ENCODE measurements around the gene SHKBP1. TPM values are rescaled to one million over a fixed set of nuclear protein-coding genes. Genes with fewer than 3 reads are reported as not detected.
"Not testable (repeated sequence)": the region's sequence is repeated elsewhere in the genome, so short reads cannot be mapped to it uniquely, and the experiment has no call there.

Gene SHKBP1
- total RNA-seq, 4 donors from 2014 or later, result 37.0 to 87.5 (median 47.8) TPM

DNA sequence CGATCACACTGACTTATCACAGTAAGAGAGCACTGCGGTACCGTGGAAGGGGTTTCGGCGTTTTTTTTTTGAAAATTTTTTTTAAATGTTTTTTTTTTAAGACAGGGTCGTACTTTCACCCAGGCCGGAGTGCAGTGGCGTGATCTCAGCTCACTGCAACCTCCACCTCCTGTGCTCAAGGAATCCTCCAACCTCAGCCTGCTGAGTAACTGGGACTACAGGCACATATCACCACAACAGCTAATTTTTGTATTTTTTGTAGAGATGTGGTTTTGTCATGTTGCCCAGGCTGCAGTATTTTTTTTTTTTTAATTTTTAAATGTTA, 43.5 kb downstream of the SHKBP1 start:
- DNase-seq (ENCODE audit: low spot score) (no peak), ATAC-seq (ENCODE audit: low FRiP score) (no peak)
- TF ChIP-seq CTCF (IDR thresholded peaks at IDR 0.05), result no peak

DNA sequence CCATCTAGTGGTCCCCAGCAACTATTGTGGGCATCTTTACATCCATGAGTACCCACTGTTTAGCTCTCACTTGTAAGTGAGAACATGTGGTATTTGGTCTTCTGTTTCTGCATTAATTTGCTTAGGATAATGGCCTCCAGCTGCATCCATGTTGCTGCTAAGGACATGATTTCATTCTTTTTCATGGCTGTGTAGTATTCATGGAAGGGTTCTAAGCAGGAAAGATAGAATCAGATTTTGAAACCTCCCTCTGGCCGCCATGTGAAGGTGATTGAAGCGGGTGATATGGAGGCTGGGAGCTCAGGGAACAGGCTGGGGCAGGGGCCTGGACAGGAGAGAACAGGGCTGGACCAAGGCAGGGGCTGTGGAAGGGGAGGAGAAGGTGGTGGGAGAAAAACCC, 44.6 kb downstream of the SHKBP1 start:
- no peak for TF ChIP-seq CTCF (IDR thresholded peaks at IDR 0.05)
- DNase-seq (ENCODE audit: low spot score), result no peak
- no peak for ATAC-seq (ENCODE audit: low FRiP score)

DNA sequence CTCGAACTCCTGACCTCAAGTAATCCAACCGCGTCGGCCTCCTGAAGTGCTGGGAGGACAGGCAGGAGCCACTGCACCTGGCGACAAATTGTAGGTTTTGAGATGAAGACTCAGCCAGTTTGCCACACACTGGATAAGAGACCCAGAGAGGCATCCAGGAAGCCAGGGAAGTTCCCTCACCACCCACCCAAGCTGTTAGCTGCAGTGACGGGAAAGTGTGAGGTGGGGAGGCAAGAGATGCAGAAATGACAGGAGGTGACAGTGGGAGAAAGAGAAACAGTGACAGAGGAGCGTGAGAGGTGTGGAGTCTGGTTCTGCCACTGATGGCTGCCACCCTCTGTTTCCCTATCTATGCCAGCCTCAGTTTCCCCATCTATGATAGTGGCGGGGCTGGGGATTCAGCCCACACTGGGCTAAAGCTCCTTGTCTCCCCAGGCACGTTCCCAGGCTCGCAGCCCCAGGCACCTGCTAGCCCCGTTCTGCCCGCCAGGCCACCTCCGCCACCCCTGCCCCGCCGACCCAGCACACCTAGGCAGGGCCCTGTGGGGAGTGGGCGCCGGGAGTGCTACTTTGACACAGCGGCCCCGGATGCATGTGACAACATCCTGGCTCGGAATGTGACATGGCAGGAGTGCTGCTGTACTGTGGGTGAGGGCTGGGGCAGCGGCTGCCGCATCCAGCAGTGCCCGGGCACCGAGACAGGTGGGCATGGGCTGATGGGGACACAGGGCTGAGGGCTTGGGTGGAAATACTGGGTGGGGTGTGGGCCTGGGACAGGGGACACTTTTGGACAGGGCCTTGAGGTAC, 45.5 kb downstream of the SHKBP1 start:
- DNase-seq (ENCODE audit: low spot score), result no peak

GRCh38 chr19:40622773-40623075, 46.1 kb downstream of the SHKBP1 start:
- no peak for TF ChIP-seq CTCF (IDR thresholded peaks at IDR 0.05)

More for the DNA sequence above, 45.5 kb downstream of the SHKBP1 start:
- TF ChIP-seq CTCF (IDR thresholded peaks at IDR 0.05), result no peak
- no peak for ATAC-seq (ENCODE audit: low FRiP score)

GRCh38 chr19:40623403-40624251, 47.0 kb downstream of the SHKBP1 start:
- TF ChIP-seq CTCF (IDR thresholded peaks at IDR 0.05), result no peak
- peak; percentile 44 for DNase-seq (ENCODE audit: low spot score)
- ATAC-seq (ENCODE audit: low FRiP score), result peak; percentile 82

More at GRCh38 chr19:40622773-40623075, 46.1 kb downstream of the SHKBP1 start:
- ATAC-seq (ENCODE audit: low FRiP score) (no peak), DNase-seq (ENCODE audit: low spot score) (no peak)

- not testable (repeated sequence) for ATAC-seq (ENCODE audit: low FRiP score); DNase-seq (ENCODE audit: low spot score)
These were observed 47.9 kb downstream of the SHKBP1 start for GRCh38 chr19:40624369-40625153.
